HepG2 (cell line): ENCODE measurements around the gene DLX6. TPM values are rescaled to one million over a fixed set of nuclear protein-coding genes. Genes with fewer than 3 reads are reported as not detected.
A peak's percentile ranks its signal among the peaks of the same experiment; 100 is the strongest.

Source experiments
- FLYWCH1 ChIP-seq: sonication (generic); formaldehyde crosslinking; IDR thresholded peaks from 2 replicates; pipeline ENCODE4 v1.8.1; 2023; ENCODE audit warnings: mild to moderate bottlenecking, missing genetic modification reagents
- HDAC1 ChIP-seq: sonication (generic); formaldehyde crosslinking; IDR thresholded peaks from 2 replicates; pipeline ENCODE4 v1.5.1; 2020; ENCODE audit warnings: mild to moderate bottlenecking, missing genetic modification reagents
- HNRNPK ChIP-seq: fragments of 200-400 bp; formaldehyde crosslinking; IDR thresholded peaks from 2 replicates; pipeline ENCODE4 v1.6.1; 2018; ENCODE audit warnings: low read length, low read depth, moderate library complexity, mild to moderate bottlenecking; ENCODE audit not compliant: poor library complexity, severe bottlenecking
- MAFK ChIP-seq, 2 experiments: IDR thresholded peaks in 1 of 2; conservative IDR thresholded peaks in 1 of 2; 2 replicates each; pipeline ENCODE4 v1.6.1; 2011; ENCODE audit warnings: improper control_type of control experiment in 2 of 2, low read length in 2 of 2
- NFIC ChIP-seq: IDR thresholded peaks from 2 replicates; pipeline ENCODE4 v1.6.1; 2012; ENCODE audit warnings: mild to moderate bottlenecking, low read length, inconsistent platforms
- NPAS2 ChIP-seq: sonication (generic); formaldehyde crosslinking; IDR thresholded peaks from 2 replicates; pipeline ENCODE4 v1.8.0; 2022; ENCODE audit warnings: mild to moderate bottlenecking, missing genetic modification reagents, borderline replicate concordance
- SATB2 ChIP-seq: sonication (generic); formaldehyde crosslinking; IDR thresholded peaks from 2 replicates; pipeline ENCODE4 v1.5.0; 2020; ENCODE audit warnings: missing genetic modification reagents
- SOX6 ChIP-seq, 2 experiments: fragments of 450-650 bp in 1 of 2; sonication (generic) in 1 of 2; formaldehyde crosslinking in 1 of 2; IDR thresholded peaks; 2 replicates each; pipeline versions ENCODE4 v1.4.0 to v1.6.1; 2017 to 2020; ENCODE audit warnings: antibody characterized with exemption in 1 of 2, mild to moderate bottlenecking in 1 of 2, missing genetic modification reagents in 1 of 2
- U2AF1 ChIP-seq: fragments of 200-400 bp; formaldehyde crosslinking; optimal IDR thresholded peaks from 2 replicates; pipeline ENCODE3; 2017; ENCODE audit warnings: mild to moderate bottlenecking, low read depth, low read length
- YY1 ChIP-seq: IDR thresholded peaks from 2 replicates; pipeline ENCODE4 v1.6.1; 2011; ENCODE audit warnings: low read length, low read depth, moderate library complexity, mild to moderate bottlenecking; ENCODE audit not compliant: insufficient read depth, insufficient replicate concordance
- ZMYM4 ChIP-seq: sonication (generic); formaldehyde crosslinking; IDR thresholded peaks from 2 replicates; pipeline ENCODE4 v1.8.1; 2023; ENCODE audit warnings: mild to moderate bottlenecking, missing genetic modification reagents
- ZNF335 ChIP-seq: sonication (generic); formaldehyde crosslinking; IDR thresholded peaks from 2 replicates; pipeline ENCODE4 v1.4.0; 2020; ENCODE audit warnings: missing genetic modification reagents
- ZNF720 ChIP-seq: sonication (generic); formaldehyde crosslinking; IDR thresholded peaks from 2 replicates; pipeline ENCODE4 v1.4.0; 2020; ENCODE audit warnings: missing genetic modification reagents
- ZNF850 ChIP-seq: sonication (generic); formaldehyde crosslinking; conservative IDR thresholded peaks from 2 replicates; pipeline ENCODE4 v1.9.0; 2021; ENCODE audit warnings: mild to moderate bottlenecking, missing genetic modification reagents
- polyA plus RNA-seq, 8 experiments: library from polyadenylated mRNA; depleted of rRNA in 3 of 8; stranded (reverse) in 7 of 8; unstranded in 1 of 8; fragments of >200 nt; fragmentation: Illumina TruSeq in 4 of 8; extraction: Trizol in 4 of 8; gene quantifications; 2 replicates each; pipeline versions ENCODE4 v1.2.1 to v1.2.3, GENCODE V29; 2011 to 2016; ENCODE audit warnings: low read depth in 4 of 8, missing spikeins in 1 of 8, mixed read lengths in 1 of 8; ENCODE audit not compliant: insufficient read depth in 1 of 8
- total RNA-seq, 5 experiments: library from RNA; depleted of rRNA; stranded (reverse); fragments of >200 nt; fragmentation: Illumina TruSeq; extraction: Trizol; gene quantifications; 2 replicates each; pipeline ENCODE4 v1.2.3, GENCODE V29; 2016; ENCODE audit warnings: low read depth in 1 of 5
- TF ChIP-seq, protein P1 (sequence below), 2 experiments: sonication (generic) in 1 of 2; formaldehyde crosslinking in 1 of 2; IDR thresholded peaks; 2 replicates each; pipeline versions ENCODE4 v1.5.1 to v1.6.1; 2011 to 2020; ENCODE audit warnings: borderline replicate concordance in 1 of 2, low read depth in 1 of 2, low read length in 1 of 2, mild to moderate bottlenecking in 1 of 2, missing genetic modification reagents in 1 of 2, moderate library complexity in 1 of 2
- TF ChIP-seq, protein P2 (sequence below): sonication (generic); formaldehyde crosslinking; IDR thresholded peaks from 2 replicates; pipeline ENCODE4 v1.8.0; 2022; ENCODE audit warnings: missing genetic modification reagents, mild to moderate bottlenecking, moderate library complexity, borderline replicate concordance
- TF ChIP-seq, protein P3 (sequence below): sonication (generic); formaldehyde crosslinking; IDR thresholded peaks from 2 replicates; pipeline ENCODE4 v1.4.0; 2020; ENCODE audit warnings: missing genetic modification reagents
- TF ChIP-seq, protein P4 (sequence below): sonication (generic); formaldehyde crosslinking; IDR thresholded peaks from 2 replicates; pipeline ENCODE4 v1.4.0; 2020; ENCODE audit warnings: mild to moderate bottlenecking, low read depth, missing genetic modification reagents
- TF ChIP-seq, protein P5 (sequence below): sonication (generic); formaldehyde crosslinking; IDR thresholded peaks from 2 replicates; pipeline ENCODE4 v1.5.0; 2020; ENCODE audit warnings: missing genetic modification reagents

The DLX6 gene
- total and polyA plus RNA-seq, 2 of the 13 experiments (the other 11 are each of a cell fraction or from before 2014, with no cell fraction given) = 3.5 to 5.5 TPM

DNA sequence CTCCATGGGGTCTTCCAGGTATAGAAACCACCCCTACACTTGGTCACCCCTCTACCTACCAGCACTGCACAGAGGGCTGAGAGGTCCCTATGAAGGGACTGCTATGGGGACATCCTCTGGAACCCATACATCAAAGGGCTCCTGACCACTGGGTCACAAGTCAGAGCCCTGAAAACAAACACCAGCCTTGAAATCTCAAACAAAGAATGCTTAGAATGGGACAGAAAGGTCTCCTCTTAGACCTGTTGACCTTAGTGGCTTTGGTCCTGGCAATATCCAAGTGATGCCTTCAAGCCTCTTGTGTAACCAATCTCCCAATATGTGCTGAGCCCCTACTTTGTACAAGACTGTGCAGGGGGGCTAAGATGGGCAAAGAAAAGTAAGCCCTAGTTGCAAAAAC lies 34.6 kb upstream of the DLX6 start (continued):
- TF ChIP-seq, protein P1, sequence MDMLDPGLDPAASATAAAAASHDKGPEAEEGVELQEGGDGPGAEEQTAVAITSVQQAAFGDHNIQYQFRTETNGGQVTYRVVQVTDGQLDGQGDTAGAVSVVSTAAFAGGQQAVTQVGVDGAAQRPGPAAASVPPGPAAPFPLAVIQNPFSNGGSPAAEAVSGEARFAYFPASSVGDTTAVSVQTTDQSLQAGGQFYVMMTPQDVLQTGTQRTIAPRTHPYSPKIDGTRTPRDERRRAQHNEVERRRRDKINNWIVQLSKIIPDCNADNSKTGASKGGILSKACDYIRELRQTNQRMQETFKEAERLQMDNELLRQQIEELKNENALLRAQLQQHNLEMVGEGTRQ (IDR thresholded peaks at IDR 0.05; ENCODE audit: low read depth, low read length) = no peak
- TF ChIP-seq, protein P1 (CRISPR knock-in tag; IDR thresholded peaks at IDR 0.05; ENCODE audit: borderline replicate concordance) = no peak
- peak; percentile 92 for TF ChIP-seq NFIC
- no peak for TF ChIP-seq U2AF1
- no peak for TF ChIP-seq SATB2 (CRISPR knock-in tag)
- no peak for TF ChIP-seq YY1
- TF ChIP-seq HDAC1 (CRISPR knock-in tag) = peak; percentile 77
- TF ChIP-seq MAFK (conservative IDR thresholded peaks at IDR 0.05 in 1 of 2, IDR thresholded peaks at IDR 0.05 in 1 of 2; ENCODE audit: low read length in 2 of 2) = 0 out of 4 replicates have a peak, but pooled peaks of 1 of the 2 experiments have one; percentile 9
- peak; percentile 88 for TF ChIP-seq ZMYM4 (CRISPR knock-in tag)
- no peak for TF ChIP-seq HNRNPK
- TF ChIP-seq, protein P2, sequence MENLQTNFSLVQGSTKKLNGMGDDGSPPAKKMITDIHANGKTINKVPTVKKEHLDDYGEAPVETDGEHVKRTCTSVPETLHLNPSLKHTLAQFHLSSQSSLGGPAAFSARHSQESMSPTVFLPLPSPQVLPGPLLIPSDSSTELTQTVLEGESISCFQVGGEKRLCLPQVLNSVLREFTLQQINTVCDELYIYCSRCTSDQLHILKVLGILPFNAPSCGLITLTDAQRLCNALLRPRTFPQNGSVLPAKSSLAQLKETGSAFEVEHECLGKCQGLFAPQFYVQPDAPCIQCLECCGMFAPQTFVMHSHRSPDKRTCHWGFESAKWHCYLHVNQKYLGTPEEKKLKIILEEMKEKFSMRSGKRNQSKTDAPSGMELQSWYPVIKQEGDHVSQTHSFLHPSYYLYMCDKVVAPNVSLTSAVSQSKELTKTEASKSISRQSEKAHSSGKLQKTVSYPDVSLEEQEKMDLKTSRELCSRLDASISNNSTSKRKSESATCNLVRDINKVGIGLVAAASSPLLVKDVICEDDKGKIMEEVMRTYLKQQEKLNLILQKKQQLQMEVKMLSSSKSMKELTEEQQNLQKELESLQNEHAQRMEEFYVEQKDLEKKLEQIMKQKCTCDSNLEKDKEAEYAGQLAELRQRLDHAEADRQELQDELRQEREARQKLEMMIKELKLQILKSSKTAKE (CRISPR knock-in tag) = no peak
- TF ChIP-seq FLYWCH1 (CRISPR knock-in tag) = no peak
- TF ChIP-seq, protein P3, sequence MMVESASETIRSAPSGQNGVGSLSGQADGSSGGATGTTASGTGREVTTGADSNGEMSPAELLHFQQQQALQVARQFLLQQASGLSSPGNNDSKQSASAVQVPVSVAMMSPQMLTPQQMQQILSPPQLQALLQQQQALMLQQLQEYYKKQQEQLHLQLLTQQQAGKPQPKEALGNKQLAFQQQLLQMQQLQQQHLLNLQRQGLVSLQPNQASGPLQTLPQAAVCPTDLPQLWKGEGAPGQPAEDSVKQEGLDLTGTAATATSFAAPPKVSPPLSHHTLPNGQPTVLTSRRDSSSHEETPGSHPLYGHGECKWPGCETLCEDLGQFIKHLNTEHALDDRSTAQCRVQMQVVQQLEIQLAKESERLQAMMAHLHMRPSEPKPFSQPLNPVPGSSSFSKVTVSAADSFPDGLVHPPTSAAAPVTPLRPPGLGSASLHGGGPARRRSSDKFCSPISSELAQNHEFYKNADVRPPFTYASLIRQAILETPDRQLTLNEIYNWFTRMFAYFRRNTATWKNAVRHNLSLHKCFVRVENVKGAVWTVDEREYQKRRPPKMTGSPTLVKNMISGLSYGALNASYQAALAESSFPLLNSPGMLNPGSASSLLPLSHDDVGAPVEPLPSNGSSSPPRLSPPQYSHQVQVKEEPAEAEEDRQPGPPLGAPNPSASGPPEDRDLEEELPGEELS (CRISPR knock-in tag) = peak; percentile 79
- TF ChIP-seq, protein P4, sequence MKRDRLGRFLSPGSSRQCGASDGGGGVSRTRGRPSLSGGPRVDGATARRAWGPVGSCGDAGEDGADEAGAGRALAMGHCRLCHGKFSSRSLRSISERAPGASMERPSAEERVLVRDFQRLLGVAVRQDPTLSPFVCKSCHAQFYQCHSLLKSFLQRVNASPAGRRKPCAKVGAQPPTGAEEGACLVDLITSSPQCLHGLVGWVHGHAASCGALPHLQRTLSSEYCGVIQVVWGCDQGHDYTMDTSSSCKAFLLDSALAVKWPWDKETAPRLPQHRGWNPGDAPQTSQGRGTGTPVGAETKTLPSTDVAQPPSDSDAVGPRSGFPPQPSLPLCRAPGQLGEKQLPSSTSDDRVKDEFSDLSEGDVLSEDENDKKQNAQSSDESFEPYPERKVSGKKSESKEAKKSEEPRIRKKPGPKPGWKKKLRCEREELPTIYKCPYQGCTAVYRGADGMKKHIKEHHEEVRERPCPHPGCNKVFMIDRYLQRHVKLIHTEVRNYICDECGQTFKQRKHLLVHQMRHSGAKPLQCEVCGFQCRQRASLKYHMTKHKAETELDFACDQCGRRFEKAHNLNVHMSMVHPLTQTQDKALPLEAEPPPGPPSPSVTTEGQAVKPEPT = no peak
- no peak for TF ChIP-seq SOX6 (IDR thresholded peaks at IDR 0.05)
- TF ChIP-seq SOX6 (CRISPR knock-in tag; IDR thresholded peaks at IDR 0.05) = peak; percentile 97
- TF ChIP-seq, protein P5, sequence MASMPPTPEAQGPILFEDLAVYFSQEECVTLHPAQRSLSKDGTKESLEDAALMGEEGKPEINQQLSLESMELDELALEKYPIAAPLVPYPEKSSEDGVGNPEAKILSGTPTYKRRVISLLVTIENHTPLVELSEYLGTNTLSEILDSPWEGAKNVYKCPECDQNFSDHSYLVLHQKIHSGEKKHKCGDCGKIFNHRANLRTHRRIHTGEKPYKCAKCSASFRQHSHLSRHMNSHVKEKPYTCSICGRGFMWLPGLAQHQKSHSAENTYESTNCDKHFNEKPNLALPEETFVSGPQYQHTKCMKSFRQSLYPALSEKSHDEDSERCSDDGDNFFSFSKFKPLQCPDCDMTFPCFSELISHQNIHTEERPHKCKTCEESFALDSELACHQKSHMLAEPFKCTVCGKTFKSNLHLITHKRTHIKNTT (CRISPR knock-in tag) = no peak
- TF ChIP-seq ZNF335 (CRISPR knock-in tag) = no peak
- TF ChIP-seq ZNF850 (CRISPR knock-in tag) = no peak
- no peak for TF ChIP-seq NPAS2 (CRISPR knock-in tag)
- TF ChIP-seq ZNF720 (CRISPR knock-in tag) = no peak
